Ovary (tissue), 9 donors: ENCODE data around the gene APBB2. TPM values are rescaled to one million over a fixed set of nuclear protein-coding genes. Genes with fewer than 3 reads are reported as not detected.

Source experiments
- DNase-seq, 5 donors: peaks; one replicate each; pipeline ENCODE4 v3.0.0-alpha.2; 2019 to 2020
- H3K27ac ChIP-seq, 2 donors: fragments of 200-600 bp; one replicate each; pipeline versions ENCODE4 v1.5.1 to v1.8.0; 2019 to 2022
- H3K27me3 ChIP-seq: fragments of 200-600 bp; one replicate; pipeline ENCODE4 v1.8.0; 2022
- H3K36me3 ChIP-seq: fragments of 200-600 bp; sonication (generic); one replicate; pipeline ENCODE4 v1.5.1; 2019
- H3K4me1 ChIP-seq: one replicate; pipeline ENCODE4 v1.8.1; 2013; ENCODE audit warnings: mild to moderate bottlenecking, moderate library complexity; ENCODE audit not compliant: insufficient read depth
- H3K4me3 ChIP-seq: fragments of 200-600 bp; sonication (generic); one replicate; pipeline ENCODE4 v1.5.1; 2017
- H3K9me3 ChIP-seq, 2 donors: fragments of 200-600 bp in 1 of 2; sonication (generic) in 1 of 2; one replicate each; pipeline versions ENCODE4 v1.5.1 to v1.8.1; 2013 to 2019; ENCODE audit warnings: mild to moderate bottlenecking in 1 of 2, moderate library complexity in 1 of 2
- CTCF ChIP-seq, 3 donors: fragments of 450-650 bp in 2 of 3; fragments of 200-600 bp in 1 of 3; IDR thresholded peaks; one replicate each; pipeline versions ENCODE4 v1.5.1 to v1.8.0; 2016 to 2022; ENCODE audit warnings: antibody characterized with exemption in 3 of 3, mild to moderate bottlenecking in 1 of 3
- EP300 ChIP-seq: sonication (generic); formaldehyde crosslinking; IDR thresholded peaks from one replicate; pipeline ENCODE4 v1.6.1; 2017; ENCODE audit warnings: antibody characterized with exemption
- POLR2A ChIP-seq: fragments of 450-650 bp; IDR thresholded peaks from one replicate; pipeline ENCODE4 v1.6.1; 2017; ENCODE audit warnings: antibody characterized with exemption, mild to moderate bottlenecking, moderate library complexity
- WGBS, 3 donors: extraction: QIAGEN DNeasy Blood & Tissue Kit in 1 of 3; methylation state at CpG; one replicate each; pipeline versions ENCODE4 v1.1.5 to v1.1.7; 2013 to 2017; 5-methylcytosine and 5-hydroxymethylcytosine counted together
- intact Hi-C, 4 donors: fragments of 100-400 bp; cut with DNase I; formaldehyde crosslinking; loops; one replicate each; pipeline versions ENCODE4 v1.11.0 to v1.15.1; 2022 to 2023
- polyA plus RNA-seq, 2 donors: library from polyadenylated mRNA; stranded (reverse); fragments of 200-250 nt in 1 of 2; fragments of 350-450 nt in 1 of 2; fragmentation: Illumina TruSeq in 1 of 2; extraction: RNeasy Lipid Tissue Mini Kit (QIAGEN cat#74804) in 1 of 2; gene quantifications; one replicate each; pipeline ENCODE4 v1.2.3, GENCODE V29; 2013 to 2014
- total RNA-seq, 7 donors: library from RNA; depleted of rRNA in 2 of 7; stranded (reverse); fragments of >200 nt in 2 of 7; fragmentation: NEBNext Ultra II Directional in 3 of 7; extraction: Animal tissue kit (Norgen Biotek cat#: 25700) in 3 of 7; gene quantifications; one replicate each; pipeline versions ENCODE4 v1.1.0 to v1.2.4, GENCODE V29; 2016 to 2023
- donor health status: DM: no; HTN: no; CAD: no; lungs with moderate emphysema.
- donor health status: DM: no; HTN: no; CAD: no.
- donor health status: Bipolar disorder and iron deficiency.
- donor health status: DM: yes; HTN: yes; CAD: no.
- donor health status: DM: no; HTN: no; CAD: no.
- donor health status: DM: yes; HTN: yes; CAD: no.

The APBB2 gene
- total and polyA plus RNA-seq, 9 donors: 30.9 to 163 (median 80.1) TPM

DNA sequence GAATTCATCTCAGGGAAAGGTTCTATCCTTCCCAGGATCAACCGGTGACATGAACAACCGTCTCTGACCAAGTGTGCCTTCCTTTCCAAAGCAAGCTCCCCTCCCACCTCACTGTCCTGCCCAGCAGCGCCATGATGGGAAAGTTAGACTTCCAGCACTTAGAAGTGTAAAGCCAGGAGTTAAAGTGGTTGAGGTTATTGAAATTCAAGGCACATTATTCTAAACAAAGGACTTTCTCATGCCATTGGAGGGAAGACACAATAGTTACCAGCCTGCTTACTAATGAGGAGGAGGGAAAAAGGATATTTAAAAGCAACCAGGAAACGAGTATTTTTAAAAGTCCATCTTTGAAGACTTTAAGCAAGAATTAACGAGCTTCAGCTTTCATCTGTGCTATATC lies 367.8 kb downstream of the APBB2 start:
- Histone ChIP-seq H3K27ac (no peak overlapping the region), H3K4me3 (no peak overlapping the region), H3K4me1 (peaks cover 11% of the 10 kb centered on the region), H3K27me3 (no peaks in the 10 kb centered on the region), H3K36me3 (no peaks in the 10 kb centered on the region), H3K9me3 (no peaks in the 10 kb centered on the region)
- TF ChIP-seq EP300 (no peak), CTCF (IDR thresholded peaks at IDR 0.05) (no peak), POLR2A (no peak)
- WGBS, 3 donors: 86 to 88% (median 87%) methylated on average over 5 of the region's 5 CpGs
- no peak for DNase-seq
- intact Hi-C loops: no loop called here

GRCh38 chr4:40845154-40845835 lies 369.0 kb downstream of the APBB2 start:
- intact Hi-C loops: no loop called here
- Histone ChIP-seq H3K27me3 (no peaks in the 10 kb centered on the region), H3K36me3 (no peaks in the 10 kb centered on the region), H3K27ac (no peak overlapping the region), H3K4me1 (peaks cover 11% of the 10 kb centered on the region), H3K4me3 (no peak overlapping the region), H3K9me3 (no peaks in the 10 kb centered on the region)
- TF ChIP-seq CTCF (IDR thresholded peaks at IDR 0.05) (no peak), EP300 (no peak), POLR2A (no peak)
- WGBS, 3 donors: 76 to 88% (median 78%) methylated on average over 10 of the region's 10 CpGs
- no peak for DNase-seq

DNA sequence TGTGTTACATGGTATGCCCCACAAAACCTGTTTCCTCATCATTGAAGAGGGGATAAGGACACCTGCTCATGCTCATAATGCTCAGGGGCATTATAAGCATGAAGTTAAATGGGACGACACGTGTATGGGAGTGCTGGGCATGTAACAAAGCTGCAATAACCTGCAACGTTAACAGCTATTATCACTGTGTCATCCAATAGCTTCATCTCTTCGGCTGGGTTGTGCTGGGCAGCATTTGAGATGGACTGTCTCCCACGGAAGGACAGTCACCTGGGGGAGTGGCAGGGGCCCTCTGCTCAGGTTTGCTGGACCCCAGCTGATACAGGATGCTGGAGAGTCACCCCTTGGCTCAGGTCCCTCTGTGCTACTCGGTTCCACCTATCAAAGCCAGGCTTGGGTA lies 370.1 kb downstream of the APBB2 start:
- H3K27ac ChIP-seq: no peak overlapping the region
- intact Hi-C loops: no loop called here
- peaks cover 11% of the 10 kb centered on the region for H3K4me1 ChIP-seq
- no peak overlapping the region for H3K4me3 ChIP-seq
- WGBS, 3 donors: 80 to 82% (median 81%) methylated on average over 6 of the region's 6 CpGs
- H3K9me3 ChIP-seq: no peaks in the 10 kb centered on the region
- DNase-seq: no peak
- TF ChIP-seq POLR2A (no peak), CTCF (IDR thresholded peaks at IDR 0.05) (no peak), EP300 (no peak)
- H3K27me3 ChIP-seq: no peaks in the 10 kb centered on the region
- H3K36me3 ChIP-seq: no peaks in the 10 kb centered on the region

DNA sequence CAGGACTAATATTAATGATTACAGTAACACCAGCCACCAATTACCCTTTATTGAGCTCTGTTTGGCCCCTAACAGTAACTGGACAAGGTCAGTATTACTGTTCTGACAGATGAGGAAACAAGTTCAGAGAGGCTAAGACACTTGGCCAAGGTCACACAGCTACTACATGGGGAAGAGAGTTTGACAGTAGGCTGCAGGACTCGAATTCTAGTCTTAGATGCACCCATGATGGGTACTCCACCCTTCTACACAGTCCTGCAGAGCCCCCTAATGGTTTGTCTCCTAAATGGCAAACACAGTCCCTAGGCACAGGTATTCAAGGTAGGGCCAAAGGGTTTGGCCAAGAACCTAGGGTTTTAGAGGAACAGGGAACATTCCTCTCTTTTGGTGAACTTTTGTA lies 370.6 kb downstream of the APBB2 start:
- Histone ChIP-seq H3K36me3 (no peaks in the 10 kb centered on the region), H3K27ac (no peak overlapping the region), H3K4me3 (no peak overlapping the region), H3K4me1 (peaks cover 11% of the 10 kb centered on the region), H3K9me3 (no peaks in the 10 kb centered on the region), H3K27me3 (no peaks in the 10 kb centered on the region)
- DNase-seq: no peak
- intact Hi-C loops: no loop called here
- TF ChIP-seq EP300 (no peak), CTCF (IDR thresholded peaks at IDR 0.05) (no peak), POLR2A (no peak)
- whole genome bisulfite sequencing, 3 donors: 72 to 88% (median 87%) methylated on average over 1 of the region's 1 CpG
